HepG2 (cell line): Measurements from ENCODE around the gene ELP5. TPM values are rescaled to one million over a fixed set of nuclear protein-coding genes. Genes with fewer than 3 reads are reported as not detected.
A peak's percentile ranks its signal among the peaks of the same experiment; 100 is the strongest.

Experiments used
- RFX3 ChIP-seq: IDR thresholded peaks from 2 replicates; pipeline ENCODE4 v1.6.1; 2016; ENCODE audit warnings: missing biosample characterization, missing genetic modification reagents
- SNAI1 ChIP-seq: sonication (generic); formaldehyde crosslinking; IDR thresholded peaks from 2 replicates; pipeline ENCODE4 v1.5.0; 2020; ENCODE audit warnings: mild to moderate bottlenecking, missing genetic modification reagents, borderline replicate concordance
- ZNF10 ChIP-seq: sonication (generic); formaldehyde crosslinking; IDR thresholded peaks from 2 replicates; pipeline ENCODE4 v1.4.0; 2020; ENCODE audit warnings: mild to moderate bottlenecking, low read depth, missing genetic modification reagents, borderline replicate concordance
- ZNF124 ChIP-seq: sonication (generic); formaldehyde crosslinking; IDR thresholded peaks from 2 replicates; pipeline ENCODE4 v1.4.0; 2020; ENCODE audit warnings: missing genetic modification reagents
- ZNF878 ChIP-seq: sonication (generic); formaldehyde crosslinking; IDR thresholded peaks from 2 replicates; pipeline ENCODE4 v1.8.1; 2023; ENCODE audit warnings: mild to moderate bottlenecking, missing genetic modification reagents, moderate library complexity
- ZNF883 ChIP-seq: sonication (generic); formaldehyde crosslinking; IDR thresholded peaks from 2 replicates; pipeline ENCODE4 v1.5.1; 2020; ENCODE audit warnings: mild to moderate bottlenecking, missing genetic modification reagents; ENCODE audit errors: not compliant biosample characterization
- polyA plus RNA-seq, 8 experiments: library from polyadenylated mRNA; depleted of rRNA in 3 of 8; stranded (reverse) in 7 of 8; unstranded in 1 of 8; fragments of >200 nt; fragmentation: Illumina TruSeq in 4 of 8; extraction: Trizol in 4 of 8; gene quantifications; 2 replicates each; pipeline versions ENCODE4 v1.2.1 to v1.2.3, GENCODE V29; 2011 to 2016; ENCODE audit warnings: low read depth in 4 of 8, missing spikeins in 1 of 8, mixed read lengths in 1 of 8; ENCODE audit not compliant: insufficient read depth in 1 of 8
- total RNA-seq, 5 experiments: library from RNA; depleted of rRNA; stranded (reverse); fragments of >200 nt; fragmentation: Illumina TruSeq; extraction: Trizol; gene quantifications; 2 replicates each; pipeline ENCODE4 v1.2.3, GENCODE V29; 2016; ENCODE audit warnings: low read depth in 1 of 5
- TF ChIP-seq, protein P1 (sequence below): sonication (generic); formaldehyde crosslinking; IDR thresholded peaks from 2 replicates; pipeline ENCODE4 v1.5.0; 2020; ENCODE audit warnings: missing genetic modification reagents
- TF ChIP-seq, protein P2 (sequence below): sonication (generic); formaldehyde crosslinking; IDR thresholded peaks from 2 replicates; pipeline ENCODE4 v1.4.0; 2020; ENCODE audit warnings: missing genetic modification reagents, borderline replicate concordance
- TF ChIP-seq, protein P3 (sequence below): IDR thresholded peaks from 2 replicates; pipeline ENCODE4 v1.6.1; 2016; ENCODE audit warnings: low read depth, missing genetic modification reagents, missing compliant biosample characterization
- TF ChIP-seq, protein P4 (sequence below): sonication (generic); formaldehyde crosslinking; IDR thresholded peaks from 2 replicates; pipeline ENCODE4 v1.5.0; 2020; ENCODE audit warnings: mild to moderate bottlenecking, missing genetic modification reagents, borderline replicate concordance
- TF ChIP-seq, protein P5 (sequence below): sonication (generic); formaldehyde crosslinking; IDR thresholded peaks from 2 replicates; pipeline ENCODE4 v1.5.0; 2020; ENCODE audit warnings: missing genetic modification reagents

Gene ELP5
- total and polyA plus RNA-seq, 2 of the 13 experiments (the other 11 are each of a cell fraction or from before 2014, with no cell fraction given): 67.6 to 69.8 TPM

DNA sequence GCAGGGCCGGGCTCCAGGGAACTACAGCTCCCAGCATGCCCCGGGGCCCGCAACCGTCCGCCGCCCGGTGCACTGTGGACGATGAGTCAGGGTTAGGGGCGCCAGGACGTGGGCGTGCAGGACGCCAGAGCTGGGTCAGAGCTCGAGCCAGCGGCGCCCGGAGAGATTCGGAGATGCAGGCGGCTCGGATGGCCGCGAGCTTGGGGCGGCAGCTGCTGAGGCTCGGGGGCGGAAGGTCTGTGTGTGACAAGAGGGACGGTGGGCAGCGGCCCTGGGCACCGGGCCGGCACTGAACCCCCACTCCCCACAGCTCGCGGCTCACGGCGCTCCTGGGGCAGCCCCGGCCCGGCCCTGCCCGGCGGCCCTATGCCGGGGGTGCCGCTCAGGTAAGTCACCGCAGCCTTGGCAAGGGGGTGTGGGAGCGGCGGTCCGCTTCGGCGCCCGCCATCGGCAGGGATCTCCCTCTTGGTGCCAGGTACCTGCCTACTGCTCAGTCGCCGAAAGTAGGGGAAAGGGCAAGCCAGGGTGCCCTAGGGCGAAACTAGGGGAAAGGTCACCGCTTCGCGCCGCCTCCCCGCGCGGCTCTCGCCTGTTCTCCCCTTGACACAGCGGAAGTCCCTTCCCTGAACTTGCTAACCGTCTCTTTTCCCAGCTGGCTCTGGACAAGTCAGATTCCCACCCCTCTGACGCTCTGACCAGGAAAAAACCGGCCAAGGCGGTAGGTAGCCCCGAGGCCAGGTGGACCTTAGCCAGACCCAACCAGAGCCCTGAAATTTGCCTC lies 32.0 kb upstream of the ELP5 start, which contains the start of the genes ACADVL and DLG4 (continued):
- TF ChIP-seq, protein P1, sequence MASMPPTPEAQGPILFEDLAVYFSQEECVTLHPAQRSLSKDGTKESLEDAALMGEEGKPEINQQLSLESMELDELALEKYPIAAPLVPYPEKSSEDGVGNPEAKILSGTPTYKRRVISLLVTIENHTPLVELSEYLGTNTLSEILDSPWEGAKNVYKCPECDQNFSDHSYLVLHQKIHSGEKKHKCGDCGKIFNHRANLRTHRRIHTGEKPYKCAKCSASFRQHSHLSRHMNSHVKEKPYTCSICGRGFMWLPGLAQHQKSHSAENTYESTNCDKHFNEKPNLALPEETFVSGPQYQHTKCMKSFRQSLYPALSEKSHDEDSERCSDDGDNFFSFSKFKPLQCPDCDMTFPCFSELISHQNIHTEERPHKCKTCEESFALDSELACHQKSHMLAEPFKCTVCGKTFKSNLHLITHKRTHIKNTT (CRISPR knock-in tag): no peak
- TF ChIP-seq ZNF878 (no peak), ZNF10 (0 out of 2 replicates have a peak, but pooled peaks have one; percentile 75), ZNF124 (CRISPR knock-in tag) (no peak; the same call in 1 of the 2 replicates), SNAI1 (CRISPR knock-in tag) (no peak), RFX3 (CRISPR knock-in tag) (no peak), ZNF883 (CRISPR knock-in tag) (peak; percentile 91)
- TF ChIP-seq, protein P2, sequence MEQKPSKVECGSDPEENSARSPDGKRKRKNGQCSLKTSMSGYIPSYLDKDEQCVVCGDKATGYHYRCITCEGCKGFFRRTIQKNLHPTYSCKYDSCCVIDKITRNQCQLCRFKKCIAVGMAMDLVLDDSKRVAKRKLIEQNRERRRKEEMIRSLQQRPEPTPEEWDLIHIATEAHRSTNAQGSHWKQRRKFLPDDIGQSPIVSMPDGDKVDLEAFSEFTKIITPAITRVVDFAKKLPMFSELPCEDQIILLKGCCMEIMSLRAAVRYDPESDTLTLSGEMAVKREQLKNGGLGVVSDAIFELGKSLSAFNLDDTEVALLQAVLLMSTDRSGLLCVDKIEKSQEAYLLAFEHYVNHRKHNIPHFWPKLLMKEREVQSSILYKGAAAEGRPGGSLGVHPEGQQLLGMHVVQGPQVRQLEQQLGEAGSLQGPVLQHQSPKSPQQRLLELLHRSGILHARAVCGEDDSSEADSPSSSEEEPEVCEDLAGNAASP: no peak; the same call in 1 of the 2 replicates
- TF ChIP-seq, protein P3, sequence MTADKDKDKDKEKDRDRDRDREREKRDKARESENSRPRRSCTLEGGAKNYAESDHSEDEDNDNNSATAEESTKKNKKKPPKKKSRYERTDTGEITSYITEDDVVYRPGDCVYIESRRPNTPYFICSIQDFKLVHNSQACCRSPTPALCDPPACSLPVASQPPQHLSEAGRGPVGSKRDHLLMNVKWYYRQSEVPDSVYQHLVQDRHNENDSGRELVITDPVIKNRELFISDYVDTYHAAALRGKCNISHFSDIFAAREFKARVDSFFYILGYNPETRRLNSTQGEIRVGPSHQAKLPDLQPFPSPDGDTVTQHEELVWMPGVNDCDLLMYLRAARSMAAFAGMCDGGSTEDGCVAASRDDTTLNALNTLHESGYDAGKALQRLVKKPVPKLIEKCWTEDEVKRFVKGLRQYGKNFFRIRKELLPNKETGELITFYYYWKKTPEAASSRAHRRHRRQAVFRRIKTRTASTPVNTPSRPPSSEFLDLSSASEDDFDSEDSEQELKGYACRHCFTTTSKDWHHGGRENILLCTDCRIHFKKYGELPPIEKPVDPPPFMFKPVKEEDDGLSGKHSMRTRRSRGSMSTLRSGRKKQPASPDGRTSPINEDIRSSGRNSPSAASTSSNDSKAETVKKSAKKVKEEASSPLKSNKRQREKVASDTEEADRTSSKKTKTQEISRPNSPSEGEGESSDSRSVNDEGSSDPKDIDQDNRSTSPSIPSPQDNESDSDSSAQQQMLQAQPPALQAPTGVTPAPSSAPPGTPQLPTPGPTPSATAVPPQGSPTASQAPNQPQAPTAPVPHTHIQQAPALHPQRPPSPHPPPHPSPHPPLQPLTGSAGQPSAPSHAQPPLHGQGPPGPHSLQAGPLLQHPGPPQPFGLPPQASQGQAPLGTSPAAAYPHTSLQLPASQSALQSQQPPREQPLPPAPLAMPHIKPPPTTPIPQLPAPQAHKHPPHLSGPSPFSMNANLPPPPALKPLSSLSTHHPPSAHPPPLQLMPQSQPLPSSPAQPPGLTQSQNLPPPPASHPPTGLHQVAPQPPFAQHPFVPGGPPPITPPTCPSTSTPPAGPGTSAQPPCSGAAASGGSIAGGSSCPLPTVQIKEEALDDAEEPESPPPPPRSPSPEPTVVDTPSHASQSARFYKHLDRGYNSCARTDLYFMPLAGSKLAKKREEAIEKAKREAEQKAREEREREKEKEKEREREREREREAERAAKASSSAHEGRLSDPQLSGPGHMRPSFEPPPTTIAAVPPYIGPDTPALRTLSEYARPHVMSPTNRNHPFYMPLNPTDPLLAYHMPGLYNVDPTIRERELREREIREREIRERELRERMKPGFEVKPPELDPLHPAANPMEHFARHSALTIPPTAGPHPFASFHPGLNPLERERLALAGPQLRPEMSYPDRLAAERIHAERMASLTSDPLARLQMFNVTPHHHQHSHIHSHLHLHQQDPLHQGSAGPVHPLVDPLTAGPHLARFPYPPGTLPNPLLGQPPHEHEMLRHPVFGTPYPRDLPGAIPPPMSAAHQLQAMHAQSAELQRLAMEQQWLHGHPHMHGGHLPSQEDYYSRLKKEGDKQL: 0 out of 2 replicates have a peak, but pooled peaks have one; percentile 10
- TF ChIP-seq, protein P4, sequence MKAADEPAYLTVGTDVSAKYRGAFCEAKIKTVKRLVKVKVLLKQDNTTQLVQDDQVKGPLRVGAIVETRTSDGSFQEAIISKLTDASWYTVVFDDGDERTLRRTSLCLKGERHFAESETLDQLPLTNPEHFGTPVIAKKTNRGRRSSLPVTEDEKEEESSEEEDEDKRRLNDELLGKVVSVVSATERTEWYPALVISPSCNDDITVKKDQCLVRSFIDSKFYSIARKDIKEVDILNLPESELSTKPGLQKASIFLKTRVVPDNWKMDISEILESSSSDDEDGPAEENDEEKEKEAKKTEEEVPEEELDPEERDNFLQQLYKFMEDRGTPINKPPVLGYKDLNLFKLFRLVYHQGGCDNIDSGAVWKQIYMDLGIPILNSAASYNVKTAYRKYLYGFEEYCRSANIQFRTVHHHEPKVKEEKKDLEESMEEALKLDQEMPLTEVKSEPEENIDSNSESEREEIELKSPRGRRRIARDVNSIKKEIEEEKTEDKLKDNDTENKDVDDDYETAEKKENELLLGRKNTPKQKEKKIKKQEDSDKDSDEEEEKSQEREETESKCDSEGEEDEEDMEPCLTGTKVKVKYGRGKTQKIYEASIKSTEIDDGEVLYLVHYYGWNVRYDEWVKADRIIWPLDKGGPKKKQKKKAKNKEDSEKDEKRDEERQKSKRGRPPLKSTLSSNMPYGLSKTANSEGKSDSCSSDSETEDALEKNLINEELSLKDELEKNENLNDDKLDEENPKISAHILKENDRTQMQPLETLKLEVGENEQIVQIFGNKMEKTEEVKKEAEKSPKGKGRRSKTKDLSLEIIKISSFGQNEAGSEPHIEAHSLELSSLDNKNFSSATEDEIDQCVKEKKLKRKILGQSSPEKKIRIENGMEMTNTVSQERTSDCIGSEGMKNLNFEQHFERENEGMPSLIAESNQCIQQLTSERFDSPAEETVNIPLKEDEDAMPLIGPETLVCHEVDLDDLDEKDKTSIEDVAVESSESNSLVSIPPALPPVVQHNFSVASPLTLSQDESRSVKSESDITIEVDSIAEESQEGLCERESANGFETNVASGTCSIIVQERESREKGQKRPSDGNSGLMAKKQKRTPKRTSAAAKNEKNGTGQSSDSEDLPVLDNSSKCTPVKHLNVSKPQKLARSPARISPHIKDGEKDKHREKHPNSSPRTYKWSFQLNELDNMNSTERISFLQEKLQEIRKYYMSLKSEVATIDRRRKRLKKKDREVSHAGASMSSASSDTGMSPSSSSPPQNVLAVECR: peak; percentile 87
- TF ChIP-seq, protein P5, sequence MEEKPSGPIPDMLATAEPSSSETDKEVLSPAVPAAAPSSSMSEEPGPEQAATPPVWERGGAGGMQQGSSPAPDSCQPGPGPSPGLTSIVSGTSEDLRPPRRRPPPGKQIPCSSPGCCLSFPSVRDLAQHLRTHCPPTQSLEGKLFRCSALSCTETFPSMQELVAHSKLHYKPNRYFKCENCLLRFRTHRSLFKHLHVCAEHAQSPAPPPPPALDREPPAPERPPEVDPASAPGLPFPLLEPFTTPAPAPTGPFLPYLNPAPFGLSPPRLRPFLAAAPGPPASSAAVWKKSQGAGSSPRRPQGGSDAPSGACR (CRISPR knock-in tag): peak; percentile 55; the same call in 1 of the 2 replicates
